Spleen (tissue), 7 donors: ENCODE measurements around the gene ZNF621.

Experiments
- POLR2AphosphoS5 ChIP-seq, 3 donors: sonication (generic); formaldehyde crosslinking; IDR thresholded peaks; one replicate each; pipeline ENCODE4 v1.5.1; 2017; ENCODE audit warnings: antibody characterized with exemption in 3 of 3
- TF ChIP-seq, protein P1 (sequence below), 11 experiments: fragments of 200-600 bp in 7 of 11; fragments of 450-650 bp in 4 of 11; sonication (generic) in 4 of 11; IDR thresholded peaks in 8 of 11; conservative IDR thresholded peaks in 3 of 11; 1 replicate in 7 of 11; 2 replicates in 4 of 11; pipeline versions ENCODE4 v1.4.0 to v1.8.0; 2016 to 2021; ENCODE audit warnings: antibody characterized with exemption in 11 of 11, inconsistent platforms in 4 of 11, mild to moderate bottlenecking in 1 of 11
- donor health status: DM: no; HTN: no; CAD: no; lungs with moderate emphysema.
- donor health status: DM: no; HTN: no; CAD: no.
- donor health status: DM: no; HTN: no; CAD: no.

DNA sequence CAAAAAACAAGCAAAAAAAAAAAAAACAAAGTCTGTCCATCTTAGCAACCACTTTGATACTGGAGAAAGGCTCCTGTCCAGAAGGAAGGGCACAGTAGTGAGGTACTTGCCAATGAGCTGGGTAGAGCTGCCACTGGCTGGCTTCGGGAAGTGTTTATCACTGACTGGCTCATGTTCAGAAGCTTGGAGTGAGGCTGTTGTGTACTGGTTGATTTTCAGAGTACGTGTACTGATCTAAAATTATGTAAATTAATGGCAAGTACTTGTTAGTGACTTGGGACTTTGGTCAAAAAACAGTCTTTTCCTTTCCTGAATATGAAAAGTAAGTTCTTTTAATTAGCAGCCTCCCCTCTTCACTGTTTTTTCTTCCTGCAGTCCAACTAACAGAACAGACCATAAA, 979 bp upstream of the ZNF621 start:
- TF ChIP-seq, protein P1, sequence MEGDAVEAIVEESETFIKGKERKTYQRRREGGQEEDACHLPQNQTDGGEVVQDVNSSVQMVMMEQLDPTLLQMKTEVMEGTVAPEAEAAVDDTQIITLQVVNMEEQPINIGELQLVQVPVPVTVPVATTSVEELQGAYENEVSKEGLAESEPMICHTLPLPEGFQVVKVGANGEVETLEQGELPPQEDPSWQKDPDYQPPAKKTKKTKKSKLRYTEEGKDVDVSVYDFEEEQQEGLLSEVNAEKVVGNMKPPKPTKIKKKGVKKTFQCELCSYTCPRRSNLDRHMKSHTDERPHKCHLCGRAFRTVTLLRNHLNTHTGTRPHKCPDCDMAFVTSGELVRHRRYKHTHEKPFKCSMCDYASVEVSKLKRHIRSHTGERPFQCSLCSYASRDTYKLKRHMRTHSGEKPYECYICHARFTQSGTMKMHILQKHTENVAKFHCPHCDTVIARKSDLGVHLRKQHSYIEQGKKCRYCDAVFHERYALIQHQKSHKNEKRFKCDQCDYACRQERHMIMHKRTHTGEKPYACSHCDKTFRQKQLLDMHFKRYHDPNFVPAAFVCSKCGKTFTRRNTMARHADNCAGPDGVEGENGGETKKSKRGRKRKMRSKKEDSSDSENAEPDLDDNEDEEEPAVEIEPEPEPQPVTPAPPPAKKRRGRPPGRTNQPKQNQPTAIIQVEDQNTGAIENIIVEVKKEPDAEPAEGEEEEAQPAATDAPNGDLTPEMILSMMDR (IDR thresholded peaks at IDR 0.05 in 8 of 11, conservative IDR thresholded peaks at IDR 0.05 in 3 of 11) = no peak
- TF ChIP-seq POLR2AphosphoS5 (IDR thresholded peaks at IDR 0.05) = no peak
